ENCODE measurements around the gene SGCG.
"Not testable (repeated sequence)": the region's sequence is repeated elsewhere in the genome, so short reads cannot be mapped to it uniquely, and the experiment has no call there.

DNA sequence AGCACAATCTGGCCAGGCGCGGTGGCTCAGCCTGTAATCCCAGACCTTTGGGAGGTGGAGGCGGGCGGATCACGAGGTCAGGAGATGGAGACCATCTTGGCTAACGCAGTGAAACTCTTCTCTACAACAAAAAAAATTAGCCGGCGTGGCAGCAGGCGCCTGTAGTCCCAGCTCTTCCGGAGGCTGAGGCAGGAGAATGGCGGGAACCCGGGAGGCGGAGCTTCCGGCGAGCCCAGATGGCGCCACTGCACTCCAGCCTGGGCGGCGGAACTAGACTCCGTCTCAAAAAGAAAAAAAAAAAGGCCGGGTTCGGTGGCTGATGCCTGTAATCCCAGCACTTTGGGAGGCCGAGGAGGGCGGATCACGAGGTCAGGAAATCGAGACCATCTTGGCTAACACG is 67.6 kb downstream of the SGCG start:
- TF ChIP-seq, protein P1, sequence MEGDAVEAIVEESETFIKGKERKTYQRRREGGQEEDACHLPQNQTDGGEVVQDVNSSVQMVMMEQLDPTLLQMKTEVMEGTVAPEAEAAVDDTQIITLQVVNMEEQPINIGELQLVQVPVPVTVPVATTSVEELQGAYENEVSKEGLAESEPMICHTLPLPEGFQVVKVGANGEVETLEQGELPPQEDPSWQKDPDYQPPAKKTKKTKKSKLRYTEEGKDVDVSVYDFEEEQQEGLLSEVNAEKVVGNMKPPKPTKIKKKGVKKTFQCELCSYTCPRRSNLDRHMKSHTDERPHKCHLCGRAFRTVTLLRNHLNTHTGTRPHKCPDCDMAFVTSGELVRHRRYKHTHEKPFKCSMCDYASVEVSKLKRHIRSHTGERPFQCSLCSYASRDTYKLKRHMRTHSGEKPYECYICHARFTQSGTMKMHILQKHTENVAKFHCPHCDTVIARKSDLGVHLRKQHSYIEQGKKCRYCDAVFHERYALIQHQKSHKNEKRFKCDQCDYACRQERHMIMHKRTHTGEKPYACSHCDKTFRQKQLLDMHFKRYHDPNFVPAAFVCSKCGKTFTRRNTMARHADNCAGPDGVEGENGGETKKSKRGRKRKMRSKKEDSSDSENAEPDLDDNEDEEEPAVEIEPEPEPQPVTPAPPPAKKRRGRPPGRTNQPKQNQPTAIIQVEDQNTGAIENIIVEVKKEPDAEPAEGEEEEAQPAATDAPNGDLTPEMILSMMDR (IDR thresholded peaks at IDR 0.05): not testable (repeated sequence)
- TF ChIP-seq POLR2A (IDR thresholded peaks at IDR 0.05): not testable (repeated sequence)

Measured in thyroid gland (tissue), 4 donors.